H9 (cell line): Measurements from ENCODE around the gene WDR44. TPM values are rescaled to one million over a fixed set of nuclear protein-coding genes. Genes with fewer than 3 reads are reported as not detected.

Source experiments
- DNase-seq: peaks from one replicate; pipeline ENCODE4 v3.0.0-alpha.2; 2017
- H2AFZ ChIP-seq: one replicate; pipeline ENCODE4 v1.6.1; 2013; ENCODE audit warnings: mild to moderate bottlenecking, low read length, control low read depth, moderate library complexity
- H2AK5ac ChIP-seq: 2 replicates; pipeline ENCODE4 v1.6.1; 2013; ENCODE audit warnings: low read length, control low read depth, mixed read lengths; ENCODE audit not compliant: insufficient read length
- H2BK120ac ChIP-seq: one replicate; pipeline ENCODE4 v1.6.1; 2013; ENCODE audit warnings: low read depth, mild to moderate bottlenecking, low read length, control low read depth, inconsistent platforms; ENCODE audit not compliant: poor library complexity, severe bottlenecking
- H2BK12ac ChIP-seq: 2 replicates; pipeline ENCODE4 v1.6.1; 2013; ENCODE audit warnings: low read length, control low read depth, mixed read lengths, low read depth; ENCODE audit not compliant: insufficient read length
- H2BK15ac ChIP-seq: 2 replicates; pipeline ENCODE4 v1.6.1; 2013; ENCODE audit warnings: low read depth, low read length, control low read depth
- H2BK20ac ChIP-seq: one replicate; pipeline ENCODE4 v1.6.1; 2013; ENCODE audit warnings: low read depth, mild to moderate bottlenecking, low read length, control low read depth, inconsistent platforms; ENCODE audit not compliant: poor library complexity, severe bottlenecking
- H2BK5ac ChIP-seq: 2 replicates; pipeline ENCODE4 v1.6.1; 2013; ENCODE audit warnings: low read length, control low read depth, mixed read lengths; ENCODE audit not compliant: insufficient read length
- H3K14ac ChIP-seq: 2 replicates; pipeline ENCODE4 v1.6.1; 2013; ENCODE audit warnings: low read length, control low read depth; ENCODE audit not compliant: insufficient read depth
- H3K18ac ChIP-seq: 2 replicates; pipeline ENCODE4 v1.6.1; 2013; ENCODE audit warnings: low read depth, mild to moderate bottlenecking, mixed read lengths, low read length, control low read depth; ENCODE audit not compliant: insufficient read length
- H3K23ac ChIP-seq: 2 replicates; pipeline ENCODE4 v1.6.1; 2013; ENCODE audit warnings: low read length, control low read depth, mixed read lengths, low read depth; ENCODE audit not compliant: insufficient read length
- H3K23me2 ChIP-seq: 2 replicates; pipeline ENCODE4 v1.6.1; 2013; ENCODE audit warnings: low read depth, mild to moderate bottlenecking, mixed read lengths, low read length, control low read depth; ENCODE audit not compliant: insufficient read length, poor library complexity, severe bottlenecking
- H3K27ac ChIP-seq: 2 replicates; pipeline ENCODE4 v1.5.1; 2013; ENCODE audit warnings: low read length, control low read depth, mixed read lengths, low read depth; ENCODE audit not compliant: insufficient read length
- H3K27me3 ChIP-seq: 2 replicates; pipeline ENCODE4 v1.6.1; 2013; ENCODE audit warnings: low read length, control low read depth, inconsistent platforms; ENCODE audit not compliant: insufficient read depth
- H3K4ac ChIP-seq: 2 replicates; pipeline ENCODE4 v1.6.1; 2013; ENCODE audit warnings: low read depth, mild to moderate bottlenecking, control low read depth, inconsistent platforms, low read length, moderate library complexity
- H3K4me1 ChIP-seq: 2 replicates; pipeline ENCODE4 v1.6.1; 2013; ENCODE audit warnings: low read length, control low read depth, inconsistent platforms; ENCODE audit not compliant: insufficient read depth
- H3K4me2 ChIP-seq: 2 replicates; pipeline ENCODE4 v1.6.1; 2013; ENCODE audit warnings: low read length, control low read depth, mixed read lengths; ENCODE audit not compliant: insufficient read length, insufficient read depth
- H3K56ac ChIP-seq: 2 replicates; pipeline ENCODE4 v1.6.1; 2013; ENCODE audit warnings: low read depth, mild to moderate bottlenecking, mixed read lengths, low read length, control low read depth; ENCODE audit not compliant: insufficient read length
- H3K79me1 ChIP-seq: 2 replicates; pipeline ENCODE4 v1.6.1; 2013; ENCODE audit warnings: low read depth, mild to moderate bottlenecking, moderate library complexity, low read length, control low read depth, inconsistent platforms; ENCODE audit not compliant: insufficient read depth, poor library complexity, severe bottlenecking
- H3K79me2 ChIP-seq: 2 replicates; pipeline ENCODE4 v1.6.1; 2013; ENCODE audit warnings: low read length, control low read depth, inconsistent platforms; ENCODE audit not compliant: insufficient read depth
- H3K9ac ChIP-seq: 2 replicates; pipeline ENCODE4 v1.6.1; 2013; ENCODE audit warnings: low read length, control low read depth, mixed read lengths; ENCODE audit not compliant: insufficient read length; ENCODE audit errors: extremely low read depth
- H3K9me3 ChIP-seq: one replicate; pipeline ENCODE4 v1.6.1; 2013; ENCODE audit warnings: low read depth, low read length, inconsistent platforms; ENCODE audit not compliant: control insufficient read depth
- H3T11ph ChIP-seq: one replicate; pipeline ENCODE4 v1.6.1; 2013; ENCODE audit warnings: mild to moderate bottlenecking, low read length, control low read depth, inconsistent platforms
- H4K20me1 ChIP-seq: one replicate; pipeline ENCODE4 v1.6.1; 2013; ENCODE audit not compliant: control insufficient read depth, insufficient read length, insufficient read depth
- H4K5ac ChIP-seq: 2 replicates; pipeline ENCODE4 v1.6.1; 2013; ENCODE audit warnings: low read depth, mild to moderate bottlenecking, mixed read lengths, low read length, control low read depth; ENCODE audit not compliant: insufficient read length
- H4K8ac ChIP-seq: replicated peaks from 2 replicates; pipeline ENCODE4 v1.6.1; 2013; ENCODE audit warnings: low read length, control low read depth, mixed read lengths, low read depth; ENCODE audit not compliant: insufficient read length
- H4K91ac ChIP-seq: 2 replicates; pipeline ENCODE4 v1.6.1; 2013; ENCODE audit warnings: low read depth, mild to moderate bottlenecking, moderate library complexity, mixed read lengths, low read length, control low read depth; ENCODE audit not compliant: insufficient read length
- H3K27ac Mint-ChIP-seq, 3 experiments: 2 replicates in 2 of 3; 3 replicates in 1 of 3; pipeline ENCODE4 v1.8.0; 2020 to 2021; ENCODE audit warnings: mixed read lengths in 3 of 3, mild to moderate bottlenecking in 1 of 3, moderate library complexity in 1 of 3
- H3K27me3 Mint-ChIP-seq: 2 replicates; pipeline ENCODE4 v1.8.0; 2021; ENCODE audit warnings: low read depth, mild to moderate bottlenecking, moderate library complexity, mixed read lengths
- H3K36me3 Mint-ChIP-seq, 3 experiments: 2 replicates in 2 of 3; 3 replicates in 1 of 3; pipeline ENCODE4 v1.8.0; 2020 to 2021; ENCODE audit warnings: low read depth in 3 of 3, mixed read lengths in 3 of 3; ENCODE audit not compliant: insufficient read depth in 1 of 3
- H3K4me1 Mint-ChIP-seq, 2 experiments: 2 replicates each; pipeline ENCODE4 v1.8.0; 2020; ENCODE audit warnings: mixed read lengths in 2 of 2
- H3K4me3 Mint-ChIP-seq, 2 experiments: 2 replicates in 1 of 2; 3 replicates in 1 of 2; pipeline ENCODE4 v1.8.0; 2020 to 2021; ENCODE audit warnings: mild to moderate bottlenecking in 2 of 2, mixed read lengths in 2 of 2, moderate library complexity in 1 of 2
- H3K9me3 Mint-ChIP-seq, 2 experiments: 2 replicates in 1 of 2; 3 replicates in 1 of 2; pipeline ENCODE4 v1.8.0; 2020; ENCODE audit warnings: mild to moderate bottlenecking in 2 of 2, mixed read lengths in 2 of 2, moderate library complexity in 1 of 2
- WGBS: extraction: QIAGEN DNeasy Blood & Tissue Kit; methylation state at CpG from one replicate; pipeline ENCODE4 v1.1.7; 2013; ENCODE audit warnings: missing lambda C conversion rate, low lambda C conversion rate, mixed read lengths; ENCODE audit not compliant: insufficient read length; ENCODE audit errors: extremely low coverage; 5-methylcytosine and 5-hydroxymethylcytosine counted together
- total RNA-seq: library from RNA; stranded (reverse); gene quantifications from 2 replicates; pipeline ENCODE4 v1.2.1, GENCODE V29; 2021
- TF ChIP-seq, protein P1 (sequence below): fragments of 200-600 bp; sonication (generic); conservative IDR thresholded peaks from 3 replicates; pipeline ENCODE4 v1.8.0; 2021; ENCODE audit warnings: antibody characterized with exemption, mild to moderate bottlenecking

The WDR44 gene
- total RNA-seq, 1 experiment from 2014 or later, result 29.6 TPM

DNA sequence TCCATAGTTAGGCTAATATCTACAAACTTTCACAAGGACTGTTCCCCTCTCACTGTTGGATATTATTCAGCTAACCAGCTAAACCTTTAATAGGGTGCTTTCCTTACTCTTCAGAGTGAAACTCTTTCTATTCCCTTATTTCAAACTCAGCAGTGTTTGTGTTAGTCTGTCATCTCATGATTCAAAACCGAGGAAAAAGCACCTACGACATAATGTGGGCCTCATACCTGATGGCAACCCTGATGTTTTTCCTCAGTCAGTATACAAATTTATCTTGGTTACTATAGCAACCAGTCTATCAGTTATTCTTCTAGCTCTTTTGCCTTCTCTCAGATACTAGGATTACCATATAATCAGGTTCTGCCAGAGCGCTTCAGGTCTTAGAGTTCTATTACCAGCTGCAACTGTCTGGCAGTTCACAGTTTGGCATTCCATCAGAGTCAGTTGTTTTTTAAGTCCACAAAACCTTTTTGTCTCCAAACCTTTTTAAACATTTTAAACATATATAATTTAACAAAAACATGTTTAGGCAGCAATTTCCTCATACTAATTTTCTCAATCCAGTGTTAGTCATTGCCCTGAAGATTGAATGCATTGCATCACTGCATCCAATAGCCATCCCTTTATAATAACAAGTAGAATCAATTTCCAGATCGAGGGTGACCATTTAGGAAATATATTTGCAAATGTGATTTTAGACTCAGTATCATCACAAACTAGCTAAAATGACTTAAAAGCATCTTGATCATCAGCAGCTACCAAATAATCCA, 7.4 kb downstream of the WDR44 start:
- H3K36me3 Mint-ChIP-seq, result no peaks in the 10 kb centered on the region
- Histone ChIP-seq H2BK20ac (no peak overlapping the region), H3K27ac (no peak overlapping the region), H3K79me2 (peaks cover 13% of the 10 kb centered on the region; the same call in 1 of the 2 replicates), H4K5ac (no peak overlapping the region), H3K4me2 (no peak overlapping the region), H3K9me3 (peaks cover 5% of the 10 kb centered on the region), H4K8ac (no peak overlapping the region), H2BK5ac (no peak overlapping the region), H4K91ac (no peak overlapping the region), H3K9ac (no peak overlapping the region), H3K18ac (no peak overlapping the region), H3K14ac (no peak overlapping the region), H3K27me3 (no peaks in the 10 kb centered on the region), H2BK120ac (no peak overlapping the region), H3K79me1 (no peaks in the 10 kb centered on the region), H3K4ac (no peak overlapping the region), H3K23me2 (no peaks in the 10 kb centered on the region), H3K56ac (no peak overlapping the region), H3K23ac (no peak overlapping the region), H2AFZ (no peak overlapping the region), H2AK5ac (no peak overlapping the region), H3T11ph (no peak overlapping the region), H4K20me1 (no peaks in the 10 kb centered on the region), H3K4me1 (peaks cover 3% of the 10 kb centered on the region), H2BK12ac (no peak overlapping the region), H2BK15ac (no peak overlapping the region)
- no CpG with 5 or more reads among the region's 4 CpGs for WGBS
- H3K4me3 Mint-ChIP-seq, result no peak overlapping the region
- no peak overlapping the region for H3K27ac Mint-ChIP-seq
- no peak for DNase-seq
- peaks cover 31 to 38% of the 10 kb centered on the region in 2 experiments for H3K4me1 Mint-ChIP-seq
- no peaks in the 10 kb centered on the region for H3K27me3 Mint-ChIP-seq
- no peaks in the 10 kb centered on the region for H3K9me3 Mint-ChIP-seq
- TF ChIP-seq, protein P1, sequence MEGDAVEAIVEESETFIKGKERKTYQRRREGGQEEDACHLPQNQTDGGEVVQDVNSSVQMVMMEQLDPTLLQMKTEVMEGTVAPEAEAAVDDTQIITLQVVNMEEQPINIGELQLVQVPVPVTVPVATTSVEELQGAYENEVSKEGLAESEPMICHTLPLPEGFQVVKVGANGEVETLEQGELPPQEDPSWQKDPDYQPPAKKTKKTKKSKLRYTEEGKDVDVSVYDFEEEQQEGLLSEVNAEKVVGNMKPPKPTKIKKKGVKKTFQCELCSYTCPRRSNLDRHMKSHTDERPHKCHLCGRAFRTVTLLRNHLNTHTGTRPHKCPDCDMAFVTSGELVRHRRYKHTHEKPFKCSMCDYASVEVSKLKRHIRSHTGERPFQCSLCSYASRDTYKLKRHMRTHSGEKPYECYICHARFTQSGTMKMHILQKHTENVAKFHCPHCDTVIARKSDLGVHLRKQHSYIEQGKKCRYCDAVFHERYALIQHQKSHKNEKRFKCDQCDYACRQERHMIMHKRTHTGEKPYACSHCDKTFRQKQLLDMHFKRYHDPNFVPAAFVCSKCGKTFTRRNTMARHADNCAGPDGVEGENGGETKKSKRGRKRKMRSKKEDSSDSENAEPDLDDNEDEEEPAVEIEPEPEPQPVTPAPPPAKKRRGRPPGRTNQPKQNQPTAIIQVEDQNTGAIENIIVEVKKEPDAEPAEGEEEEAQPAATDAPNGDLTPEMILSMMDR, result no peak
